Endothelial cell of umbilical vein (primary cell): ENCODE results near the gene LYSMD2.

Source experiments
- CTCF ChIP-seq, 2 donors: IDR thresholded peaks; 1 replicate in 1 of 2; 2 replicates in 1 of 2; pipeline ENCODE4 v1.5.1; 2011; ENCODE audit warnings: low read length in 2 of 2, mild to moderate bottlenecking in 2 of 2, moderate library complexity in 2 of 2, control low read depth in 1 of 2, inconsistent platforms in 1 of 2, low read depth in 1 of 2; ENCODE audit not compliant: insufficient read depth in 1 of 2; ENCODE audit errors: extremely low read depth in 1 of 2
- EZH2 ChIP-seq: IDR thresholded peaks from 2 replicates; pipeline ENCODE4 v1.6.1; 2012; ENCODE audit warnings: borderline replicate concordance, low read depth, mild to moderate bottlenecking, moderate library complexity, low read length, inconsistent platforms; ENCODE audit not compliant: severe bottlenecking

GRCh38 chr15:51768018-51768417 is 30.6 kb upstream of the LYSMD2 start:
- TF ChIP-seq EZH2: no peak
- TF ChIP-seq CTCF (IDR thresholded peaks at IDR 0.05; ENCODE audit: extremely low read depth in 1 of 2, insufficient read depth in 1 of 2, low read depth in 1 of 2, low read length in 2 of 2): no peak
